D721Med (cell line): ENCODE results near the gene OSBPL10.

Experiments used
- DNase-seq: peaks from one replicate; pipeline ENCODE4 v3.0.0; 2011; ENCODE audit warnings: low spot score; ENCODE audit not compliant: insufficient read length
- FAIRE-seq: peaks from 2 replicates; lab custom pipeline; 2011; peaks lifted over from hg19 to GRCh38; lab: Jason Lieb, UNC
- CTCF ChIP-seq: IDR thresholded peaks from 2 replicates; pipeline ENCODE4 v1.5.1; 2012; ENCODE audit warnings: mild to moderate bottlenecking, control low read depth; ENCODE audit not compliant: insufficient read depth; ENCODE audit errors: missing control alignments

Gene OSBPL10

GRCh38 chr3:31815631-31816440, 165.2 kb downstream of the OSBPL10 start:
- FAIRE-seq (no peak), DNase-seq (no peak)
- TF ChIP-seq CTCF, result no peak

- no peak for TF ChIP-seq CTCF
- FAIRE-seq, result no peak
These were observed 166.1 kb downstream of the OSBPL10 start for GRCh38 chr3:31815006-31815405.

GRCh38 chr3:31813686-31814085, 167.4 kb downstream of the OSBPL10 start:
- FAIRE-seq (no peak), DNase-seq (no peak)
- no peak for TF ChIP-seq CTCF

More at GRCh38 chr3:31815006-31815405, 166.1 kb downstream of the OSBPL10 start:
- no peak for DNase-seq

GRCh38 chr3:31813197-31813596, 167.9 kb downstream of the OSBPL10 start:
- TF ChIP-seq CTCF, result no peak
- no peak for FAIRE-seq
- no peak for DNase-seq

GRCh38 chr3:31810991-31811433, 170.1 kb downstream of the OSBPL10 start:
- no peak for TF ChIP-seq CTCF
- no peak for FAIRE-seq
- no peak for DNase-seq

GRCh38 chr3:31808143-31808720, 172.8 kb downstream of the OSBPL10 start:
- FAIRE-seq (no peak), DNase-seq (no peak)
- no peak for TF ChIP-seq CTCF
